CD1c-positive myeloid dendritic cell (primary cell): ENCODE measurements around the gene SLC4A8.

Experiments used
- DNase-seq: peaks from one replicate; pipeline ENCODE4 v3.0.0-alpha.2; 2016; ENCODE audit errors: extremely low spot score

Gene SLC4A8

DNA sequence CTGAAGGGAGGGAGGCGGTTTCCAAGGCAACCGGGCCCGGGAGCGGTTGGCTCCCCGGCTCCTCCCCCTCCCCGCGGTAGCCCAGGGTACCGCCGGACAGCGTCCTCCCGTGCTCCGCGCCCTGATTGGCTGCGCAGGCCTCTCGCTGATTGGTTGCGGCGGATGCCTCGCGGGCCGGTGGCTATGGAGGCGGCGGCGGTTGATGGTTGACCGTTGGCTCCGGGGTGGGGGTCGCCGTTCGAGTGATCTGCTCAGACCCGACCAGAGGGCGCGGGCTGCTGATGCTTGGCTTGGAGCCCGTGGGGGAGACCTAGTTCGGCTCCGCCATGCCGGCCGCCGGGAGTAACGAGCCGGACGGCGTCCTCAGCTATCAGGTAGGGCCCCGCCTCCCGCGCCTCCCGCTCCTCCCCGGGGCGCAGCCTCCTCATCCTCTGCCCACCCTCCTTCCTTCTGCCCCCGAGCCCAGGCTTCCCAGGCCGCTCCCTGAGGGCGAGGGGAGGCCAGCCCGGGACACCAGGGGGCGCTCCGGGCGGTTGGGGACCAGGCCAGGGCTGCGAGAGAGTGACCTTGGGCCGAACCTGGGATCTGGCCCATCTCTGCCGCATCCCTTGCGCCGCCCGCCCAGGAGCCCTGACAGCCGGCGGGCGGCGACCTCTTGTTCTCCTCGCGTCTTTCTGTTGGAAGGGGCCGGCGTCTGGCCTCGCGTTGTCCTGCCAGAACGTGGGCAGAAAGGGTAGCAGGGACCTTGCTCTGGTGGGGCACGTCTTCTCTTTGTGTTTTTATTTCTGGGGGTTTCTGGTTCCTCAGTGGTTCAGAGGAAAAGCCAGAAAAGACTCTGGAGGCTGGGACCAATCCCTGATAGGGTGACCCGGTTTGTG is at the start of gene SLC4A8:
SLC4A8 (plus strand) TSS at position 170 of the 878 bp plus-strand sequence; CDS start at position 327, 157 bp downstream.
- peak; percentile 64 for DNase-seq

DNA sequence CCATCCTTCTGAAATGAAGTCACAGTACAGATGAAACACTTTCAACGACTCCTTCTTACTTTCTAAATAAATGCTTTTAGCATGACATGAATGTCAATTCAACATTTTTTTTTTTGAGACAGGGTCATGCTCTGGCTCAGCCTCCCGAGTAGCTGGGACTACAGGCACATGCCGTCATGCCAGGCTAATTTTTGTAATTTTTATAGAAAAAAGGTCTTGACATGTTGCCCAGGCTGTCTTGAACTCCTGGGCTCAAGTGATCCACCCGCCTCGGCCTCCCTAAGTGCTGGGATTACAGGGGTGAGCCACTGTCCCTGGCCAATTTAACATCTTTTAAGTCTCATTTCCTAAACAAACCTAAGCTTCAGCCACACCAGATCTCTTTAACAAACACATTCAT is 49.8 kb upstream of the SLC4A8 start:
- DNase-seq: no peak

DNA sequence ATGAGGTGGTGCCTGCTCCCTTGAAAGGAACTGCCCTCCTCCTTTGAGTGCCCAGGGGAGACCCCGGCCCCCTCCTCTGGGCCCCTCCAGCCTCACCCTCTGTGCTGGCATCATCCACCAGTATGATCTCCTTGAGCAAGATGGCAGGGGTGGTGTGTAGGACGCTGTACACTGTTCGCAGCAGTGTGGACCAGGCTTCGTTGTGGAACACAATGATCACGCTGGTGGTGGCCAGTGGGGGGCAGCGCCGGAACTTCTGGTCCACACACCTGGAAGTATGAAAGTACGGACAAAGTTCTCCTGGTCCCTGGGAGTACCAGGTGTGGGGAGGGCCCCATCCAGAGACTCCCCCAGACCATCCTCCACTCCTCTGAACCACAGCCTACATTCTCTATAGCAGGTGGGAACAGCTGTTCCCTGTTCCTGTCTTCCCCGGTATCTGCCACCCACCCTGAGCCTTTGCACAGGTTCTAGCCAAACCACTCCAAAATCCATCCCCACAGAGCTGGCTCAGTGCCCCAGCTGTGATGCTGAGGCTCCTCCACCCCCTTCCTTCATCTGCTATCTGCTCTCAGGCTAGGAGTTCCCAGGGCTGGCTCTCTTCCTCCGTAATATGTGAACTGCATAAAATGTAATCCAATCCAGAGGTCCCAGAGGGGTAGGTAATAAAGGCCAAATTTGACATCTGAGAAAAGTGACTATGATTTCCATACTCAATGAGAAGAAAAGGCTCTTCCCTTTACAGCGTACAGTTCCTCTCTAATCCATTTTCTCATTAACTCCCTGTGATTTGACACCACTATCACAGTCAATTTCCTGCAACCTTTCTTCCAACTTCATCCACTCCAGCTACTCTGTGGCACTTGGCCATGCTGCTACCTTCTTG is 47.3 kb upstream of the SLC4A8 start:
- DNase-seq: no peak

DNA sequence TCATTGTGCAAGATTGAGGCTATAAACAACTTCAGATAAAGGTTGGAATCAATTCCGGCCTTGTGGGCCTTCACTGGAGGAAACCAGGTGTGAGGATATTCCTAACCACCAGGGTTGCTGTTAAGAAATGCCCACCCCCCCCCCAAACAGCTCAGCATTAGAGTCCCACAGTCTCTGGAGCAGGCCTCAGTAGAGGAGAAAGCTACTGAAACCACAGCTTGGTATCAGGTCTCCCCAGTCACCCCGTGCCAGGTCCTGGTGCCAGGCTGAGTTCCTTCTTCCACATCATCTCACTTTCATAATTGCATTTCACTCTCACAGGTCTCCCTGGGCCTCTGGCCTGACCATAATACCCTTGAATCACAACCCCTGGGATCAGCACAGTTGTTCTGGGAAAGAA is 45.9 kb upstream of the SLC4A8 start:
- DNase-seq: no peak

DNA sequence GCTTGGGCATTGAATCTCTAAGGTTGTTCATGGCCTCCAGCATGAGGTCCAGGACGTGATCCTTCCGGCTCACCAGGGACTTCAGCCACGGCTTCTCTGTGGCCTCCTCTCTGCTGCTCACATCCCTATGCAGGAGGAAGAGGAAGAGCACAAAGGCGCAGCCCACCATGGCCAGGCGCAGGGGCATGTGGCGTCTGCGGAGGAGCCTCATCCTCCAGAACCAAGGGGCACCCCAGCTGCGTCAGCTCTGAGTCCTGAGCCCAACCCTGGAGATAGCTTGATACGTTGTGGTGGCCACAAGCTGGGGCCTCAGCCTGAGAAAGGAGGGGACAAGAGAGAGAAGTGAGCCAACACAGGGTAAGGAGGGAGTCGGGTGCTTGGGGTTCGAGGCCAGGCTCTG is 45.1 kb upstream of the SLC4A8 start:
- DNase-seq: no peak

DNA sequence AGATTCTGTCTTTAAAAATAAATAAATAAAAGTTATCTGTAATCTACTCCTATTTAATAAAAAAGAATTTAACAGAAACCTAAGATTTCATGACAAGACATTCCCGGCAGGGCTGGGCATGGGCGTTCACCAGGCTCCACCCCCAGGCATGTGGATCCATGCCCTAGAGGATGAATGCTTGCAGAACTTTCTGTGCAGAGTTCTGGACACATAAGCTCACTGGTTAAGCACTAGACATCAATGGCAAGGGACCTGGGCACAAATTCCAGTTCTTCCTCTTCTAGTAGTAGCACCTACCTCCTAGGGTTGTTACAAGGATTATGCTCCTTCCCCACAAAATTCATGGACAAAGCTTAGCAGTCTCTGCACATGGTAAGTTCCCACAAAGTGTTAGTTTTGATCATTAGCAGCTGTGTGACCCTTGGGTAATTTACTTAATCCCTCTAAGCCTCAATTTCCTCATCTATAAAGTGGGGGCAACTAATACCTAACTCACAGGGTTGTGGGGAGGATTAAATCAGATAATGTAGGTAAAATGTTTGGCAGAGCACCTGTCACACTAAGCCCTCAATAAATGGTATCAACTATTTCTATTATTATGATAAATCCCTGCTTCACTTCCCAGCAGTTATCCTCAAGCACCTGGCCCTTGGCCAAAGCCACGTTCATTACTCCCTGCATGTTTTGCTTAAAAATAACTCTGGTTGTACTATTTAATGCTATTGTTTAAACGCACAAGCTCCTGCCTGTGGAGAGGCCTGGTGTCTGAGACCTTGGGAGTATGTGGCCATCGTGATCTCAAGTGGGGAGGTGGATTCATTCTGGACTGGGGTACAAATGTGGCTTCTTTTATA is 43.2 kb upstream of the SLC4A8 start:
- DNase-seq: no peak

DNA sequence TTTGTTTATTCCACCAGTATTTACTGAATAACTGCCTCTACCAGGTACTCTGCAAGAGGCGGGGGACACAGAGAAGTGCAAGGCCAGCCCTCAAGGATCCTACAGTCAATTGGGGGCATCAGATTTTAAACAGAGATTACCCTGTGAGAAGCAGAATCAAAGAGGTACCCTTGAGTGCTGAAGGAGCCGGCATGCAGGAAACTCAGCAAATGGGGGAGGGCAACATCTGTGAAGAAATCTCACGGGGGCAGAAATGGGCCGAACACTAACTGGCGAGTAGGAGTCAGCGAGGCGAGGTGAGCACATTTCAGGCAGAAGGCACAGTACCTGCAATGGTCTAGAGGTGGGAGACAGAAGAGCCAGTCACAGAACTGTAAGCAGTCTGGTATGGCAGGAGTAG is 42.5 kb upstream of the SLC4A8 start:
- DNase-seq: no peak

DNA sequence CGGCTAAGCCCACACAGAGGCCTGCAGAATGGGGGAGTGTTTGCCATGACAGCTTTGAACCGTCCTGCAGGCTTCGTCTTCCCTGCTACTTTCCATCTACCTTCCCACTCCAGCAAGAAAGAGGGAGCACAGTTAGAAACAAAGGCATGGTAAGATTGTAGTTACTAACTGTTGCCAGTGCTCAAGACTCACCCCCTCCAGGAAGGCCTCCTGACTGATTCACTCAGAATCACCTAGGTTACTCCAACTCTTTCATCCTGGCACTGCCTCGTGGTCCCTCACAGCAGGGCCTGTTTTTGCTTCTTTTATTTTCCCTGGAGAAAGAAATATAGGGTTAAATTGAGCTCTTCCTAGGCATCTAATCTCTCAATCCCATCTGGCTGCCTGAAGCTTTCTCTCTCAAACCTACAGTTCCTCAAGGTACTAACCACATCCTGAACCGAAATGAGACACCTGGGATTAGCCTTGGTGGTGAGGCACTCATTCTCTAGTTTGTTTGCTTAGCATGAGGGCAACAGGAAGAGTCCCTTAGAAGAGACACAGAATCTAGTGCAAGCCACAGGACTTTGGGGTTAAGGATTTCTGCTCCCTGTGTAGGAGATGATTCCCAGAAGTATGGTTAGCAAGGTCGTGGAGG is 41.2 kb upstream of the SLC4A8 start:
- no peak for DNase-seq

DNA sequence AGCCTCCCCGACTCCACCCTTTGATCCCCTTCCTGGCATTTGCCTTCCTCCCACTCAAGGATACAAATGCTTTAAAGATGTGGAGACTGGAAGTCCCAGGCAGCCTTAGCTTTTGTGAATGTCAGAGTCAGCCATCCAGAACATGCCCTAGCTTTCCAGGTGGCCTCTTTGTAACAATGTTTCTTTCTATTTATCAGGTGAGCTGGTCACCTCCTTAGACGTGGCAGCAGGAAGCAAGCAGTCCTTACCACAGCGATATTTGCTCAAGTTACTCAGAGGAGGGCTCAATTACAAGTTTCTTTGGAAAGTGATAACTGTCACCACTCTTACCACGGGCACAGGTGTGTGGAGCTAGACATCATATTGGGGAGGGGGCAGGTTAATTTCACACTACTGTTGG is 38.3 kb upstream of the SLC4A8 start:
- no peak for DNase-seq

DNA sequence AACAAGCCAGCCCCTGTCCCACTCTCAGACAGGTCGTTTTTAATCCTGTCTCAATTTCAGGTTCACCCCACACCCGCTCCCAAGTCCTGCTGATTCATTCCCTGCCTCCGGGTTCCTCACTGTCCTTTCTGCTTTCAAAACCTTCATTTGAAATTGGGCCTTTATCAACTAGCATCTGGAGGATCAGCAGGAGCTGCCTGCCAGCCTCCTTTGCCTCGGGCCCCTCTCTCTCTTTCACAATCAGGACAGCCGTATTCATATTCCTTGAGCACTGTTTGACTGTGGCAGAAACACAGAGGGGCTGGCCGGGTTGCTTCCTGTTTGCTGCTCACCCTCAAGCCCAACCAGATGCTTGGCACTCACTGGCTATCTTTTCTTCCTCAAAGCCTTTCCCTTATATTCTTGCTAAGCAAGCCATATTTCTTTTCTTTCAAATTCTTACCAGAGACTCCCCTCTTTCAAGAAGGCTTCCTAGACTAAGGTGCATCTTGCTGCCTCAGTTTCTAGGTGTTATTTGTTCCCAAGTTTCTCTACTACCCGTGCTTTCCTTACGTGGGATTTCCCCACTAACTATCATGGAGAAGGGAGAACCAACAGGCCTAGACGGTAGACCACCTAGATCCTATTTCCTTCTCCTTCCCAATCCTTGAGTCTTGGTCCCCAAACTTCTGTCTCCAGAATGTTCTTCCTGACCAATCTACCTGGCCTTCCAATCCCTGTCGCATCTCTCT is 36.4 kb upstream of the SLC4A8 start:
- DNase-seq: peak; percentile 70

DNA sequence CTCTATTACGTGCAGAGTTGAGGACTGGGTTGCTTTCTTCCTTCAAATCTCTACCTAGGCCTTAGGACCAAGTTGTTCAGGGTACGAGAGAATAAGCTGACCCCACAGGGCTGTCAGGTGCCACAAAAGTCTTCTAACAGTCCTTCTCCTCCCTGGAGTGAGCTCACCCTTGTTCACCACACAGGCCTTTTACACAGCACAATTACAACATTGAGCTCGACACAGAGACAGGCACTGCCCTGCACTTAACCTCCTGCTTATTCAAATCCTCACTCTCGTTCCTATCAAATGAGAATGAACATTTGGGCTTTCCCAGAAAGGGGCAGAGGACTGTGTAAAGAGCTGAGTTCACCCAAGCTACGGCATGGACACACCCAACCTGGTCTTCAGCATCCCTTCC is 35.8 kb upstream of the SLC4A8 start:
- no peak for DNase-seq

DNA sequence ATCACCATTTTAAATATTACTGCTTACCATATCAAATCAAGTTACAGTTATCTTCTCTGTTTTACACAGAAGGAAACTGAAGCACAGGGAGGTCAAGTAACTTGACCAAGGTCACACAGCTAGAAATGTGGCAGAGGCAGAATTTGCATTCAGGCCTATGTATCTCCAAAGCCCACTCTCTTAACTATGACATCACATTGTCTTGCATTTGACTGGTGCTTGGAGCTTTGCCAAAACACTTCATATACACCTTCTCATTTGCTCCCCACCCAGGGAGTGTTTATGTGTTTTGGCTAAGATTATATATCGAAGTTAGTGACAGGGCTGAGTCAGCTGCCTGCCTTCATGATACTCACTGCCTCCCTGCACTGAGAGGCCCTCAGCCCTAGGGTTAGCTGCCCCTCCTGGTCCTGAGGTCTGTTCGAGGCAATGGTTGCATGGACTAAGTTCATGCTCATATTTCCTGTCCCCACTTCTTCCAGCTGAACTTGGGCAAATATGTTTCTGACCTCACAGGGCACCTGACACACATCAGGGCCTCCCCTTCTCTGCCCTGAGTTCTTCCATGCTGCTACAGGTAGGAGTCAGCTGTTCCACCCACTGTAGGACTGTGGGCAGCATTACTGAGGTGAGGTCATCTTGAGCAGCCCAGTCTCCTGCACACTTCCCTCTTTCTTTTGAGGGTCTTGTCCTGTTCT is 35.2 kb upstream of the SLC4A8 start:
- DNase-seq: peak; percentile 82

DNA sequence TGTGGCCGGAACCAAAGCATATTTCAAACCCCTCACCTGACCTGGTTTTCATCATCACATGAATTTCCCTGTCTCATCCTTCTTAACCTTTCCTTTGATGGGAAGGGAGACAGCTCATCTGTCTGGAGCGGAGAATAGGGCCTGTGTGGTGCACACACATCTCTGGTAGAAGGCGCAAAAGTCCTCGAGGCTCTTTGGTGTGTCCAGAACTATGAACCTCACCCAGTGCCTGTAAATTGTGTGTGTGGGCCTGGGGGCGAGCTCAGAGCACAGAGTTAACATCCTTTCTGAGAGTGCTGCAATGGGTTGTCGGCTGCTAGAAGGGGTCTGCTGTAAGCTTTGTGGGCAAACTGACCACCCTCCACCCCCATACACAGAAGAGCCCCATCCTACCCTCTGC is 34.2 kb upstream of the SLC4A8 start:
- DNase-seq: no peak

DNA sequence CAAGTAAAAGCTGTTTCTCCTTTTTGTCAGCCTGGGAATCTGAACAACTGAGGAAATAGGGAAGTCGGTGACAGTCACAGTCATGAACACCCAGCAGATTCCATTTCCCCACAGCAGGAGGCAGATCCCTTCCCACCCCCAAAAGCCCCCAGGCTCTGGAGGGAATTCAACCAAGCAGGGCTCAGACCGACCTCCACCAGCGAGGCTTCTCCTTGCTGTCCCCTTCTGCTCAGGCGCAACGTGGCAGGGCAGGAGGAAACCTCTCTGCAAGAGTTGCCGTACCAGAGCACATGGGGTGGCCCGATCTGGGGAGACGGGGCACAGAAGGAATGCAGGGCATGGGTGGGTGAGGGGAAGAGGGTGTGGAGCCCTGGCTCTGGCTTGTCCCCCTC is 33.7 kb upstream of the SLC4A8 start:
- peak; percentile 86 for DNase-seq

DNA sequence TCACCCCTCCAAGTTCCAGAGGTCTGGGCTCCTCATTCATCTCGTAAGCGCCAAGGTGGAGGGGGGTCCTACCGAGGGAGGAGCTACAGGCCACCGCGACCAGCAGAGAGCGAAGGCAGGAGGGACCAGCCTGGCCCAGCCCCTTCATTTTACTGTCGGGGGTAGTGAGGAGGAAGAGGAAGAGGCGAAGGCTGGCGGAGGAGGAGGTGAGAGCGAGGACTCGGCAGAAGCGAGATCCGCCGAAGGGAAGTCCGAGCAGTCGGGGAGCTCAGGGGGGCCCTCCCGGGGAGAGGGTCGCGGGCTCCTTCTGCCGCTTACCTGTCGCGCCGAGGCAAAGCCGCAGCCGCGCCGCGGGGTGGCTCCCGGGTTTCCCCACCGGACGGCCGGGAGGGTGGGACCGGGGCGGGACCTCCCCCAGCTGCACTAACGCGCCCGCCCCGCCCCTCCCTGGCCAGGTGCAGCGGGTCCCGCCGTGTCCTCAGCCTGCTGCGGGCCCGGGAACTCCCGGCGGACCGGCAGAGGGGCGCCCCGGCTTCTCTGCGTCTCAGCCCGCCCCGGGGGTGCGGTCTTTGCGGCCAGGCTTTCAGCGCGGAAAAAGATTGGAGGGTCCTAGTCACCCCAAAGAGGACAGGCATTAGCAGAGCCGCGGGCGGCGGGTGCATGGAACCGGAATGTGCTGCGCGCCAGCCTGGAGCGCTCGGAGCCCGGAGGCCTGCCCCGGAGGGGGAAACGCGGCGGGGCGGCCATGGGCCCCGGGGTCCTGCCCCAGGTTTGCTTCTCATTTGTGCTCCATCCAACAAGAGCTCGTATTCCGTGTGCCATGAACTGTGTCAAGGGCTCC is 33.1 kb upstream of the SLC4A8 start, which contains the start of gene GALNT6:
GALNT6 (minus strand) TSS at position 124 of the 841 bp plus-strand sequence. CDS start 11,625 bp downstream, outside the sequence.
- DNase-seq: peak; percentile 61

DNA sequence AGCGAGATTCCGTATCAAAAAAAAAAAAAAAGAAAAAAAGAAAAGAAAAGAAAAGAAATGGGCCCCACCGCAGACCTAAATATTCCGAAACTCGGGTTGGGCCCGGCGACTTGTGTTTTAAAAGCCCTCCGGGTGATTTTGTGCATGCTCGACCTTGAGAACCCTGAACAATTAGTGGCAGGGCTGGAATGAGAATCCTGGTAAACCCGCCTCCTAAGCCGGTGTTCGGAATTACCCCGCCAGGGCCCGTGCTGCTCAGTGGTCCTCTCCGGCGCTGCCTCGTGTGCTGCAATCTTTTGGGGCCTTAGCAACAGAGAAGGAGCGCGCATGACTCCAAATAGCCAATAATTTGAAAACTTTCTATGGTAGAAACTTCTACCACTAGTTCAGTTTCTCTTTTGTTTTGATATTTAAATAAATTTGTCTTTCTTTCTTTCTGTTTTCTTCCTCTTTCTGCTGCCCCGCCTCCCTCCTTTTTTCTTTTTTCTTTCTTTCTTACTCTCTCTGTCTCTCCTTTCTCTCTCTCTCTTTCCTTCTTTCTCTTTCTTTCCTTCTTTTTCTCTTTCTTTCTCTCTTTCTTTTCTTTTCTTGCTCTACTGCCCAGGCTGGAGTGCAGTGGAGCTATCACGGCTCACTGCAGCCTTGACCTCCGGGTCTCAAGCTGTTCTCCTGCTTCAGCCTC is 31.9 kb upstream of the SLC4A8 start:
- peak; percentile 63 for DNase-seq

DNA sequence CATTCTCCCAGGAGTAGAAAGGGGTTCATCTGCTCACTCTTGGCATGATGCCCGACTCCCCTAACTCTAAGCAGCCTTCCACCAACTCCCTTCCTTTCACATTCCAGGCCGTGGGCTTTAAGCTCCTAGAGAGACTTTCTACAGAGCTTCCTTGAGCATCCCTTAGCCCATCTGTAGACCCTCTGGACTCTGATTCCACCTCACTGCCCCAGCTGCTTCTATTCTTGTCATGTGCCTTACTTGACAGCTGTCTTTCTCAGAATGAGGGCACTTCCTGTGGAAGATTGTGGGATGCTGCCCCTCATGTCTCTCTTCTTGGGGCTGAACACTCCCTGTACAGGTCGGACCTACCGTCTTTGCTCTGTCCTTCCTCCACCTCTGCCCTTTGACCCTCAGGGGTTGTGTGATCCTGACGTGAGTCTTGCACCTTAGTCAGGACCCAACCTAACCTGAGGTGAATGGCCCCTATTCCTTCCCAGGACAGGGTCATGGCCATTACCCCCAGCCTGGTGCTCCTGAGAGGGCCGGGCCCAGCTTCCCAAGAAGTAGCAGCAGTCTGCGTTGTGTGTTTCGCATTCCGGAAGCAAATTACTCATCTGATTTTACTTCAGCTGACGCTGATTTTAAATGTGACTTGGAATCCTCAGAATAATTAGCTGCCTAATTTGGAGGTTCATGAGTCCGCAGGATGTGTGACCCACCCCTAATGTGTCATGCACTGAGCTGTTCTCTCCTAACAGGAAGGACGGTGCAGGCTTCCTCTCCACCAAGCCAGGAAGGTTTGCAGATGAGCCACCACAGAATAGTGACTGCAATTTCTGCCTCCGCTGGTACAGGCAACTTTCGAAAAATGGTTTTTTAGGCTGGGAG is 30.7 kb upstream of the SLC4A8 start:
- peak; percentile 87 for DNase-seq
